ENCODE results near the gene CDHR5. TPM values are rescaled to one million over a fixed set of nuclear protein-coding genes. Genes with fewer than 3 reads are reported as not detected.

CDHR5 gene
- total RNA-seq, 2 experiments from 2014 or later = not detected

DNA sequence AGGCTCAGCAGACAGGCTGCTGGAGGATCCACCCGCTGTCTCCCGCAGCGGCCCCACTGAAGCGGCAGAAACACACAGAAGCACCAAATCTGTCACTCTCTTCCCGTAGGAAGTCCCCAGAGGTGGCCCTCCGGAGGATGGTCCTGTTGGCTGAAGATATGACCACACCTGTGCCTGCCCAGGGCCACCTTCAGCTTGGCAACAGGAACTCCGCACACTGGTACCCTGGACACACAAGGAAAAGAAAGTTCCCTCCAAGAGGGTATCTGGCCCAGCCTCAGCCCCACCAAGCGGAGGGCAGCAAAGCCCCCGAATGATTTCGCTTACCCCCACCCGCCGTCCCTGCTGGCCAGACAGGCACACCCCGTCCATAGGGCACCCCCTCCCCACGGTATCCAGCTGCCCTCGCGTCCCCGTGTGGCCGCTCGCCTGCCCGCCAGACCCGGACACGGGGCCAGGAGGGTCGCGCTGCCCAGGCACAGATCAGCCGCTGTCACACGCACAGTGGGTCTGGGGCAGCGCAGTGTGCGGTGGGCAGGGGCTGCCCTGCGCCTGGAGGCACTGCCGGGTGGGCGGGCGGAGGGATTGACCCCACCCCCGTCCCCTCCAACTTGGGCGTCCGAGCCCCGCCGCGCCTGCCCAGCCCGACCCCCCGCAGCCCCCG lies 57.0 kb downstream of the CDHR5 start:
- Mint-ChIP-seq H3K27ac (no peak overlapping the region), H3K36me3 (ENCODE audit: low read depth) (peaks cover 13% of the 10 kb centered on the region), H3K4me3 (peak overlapping the region; percentile 81), H3K27me3 (no peaks in the 10 kb centered on the region), H3K9me3 (no peaks in the 10 kb centered on the region), H3K4me1 (peaks cover 15% of the 10 kb centered on the region)
- ChIA-PET CTCF (interaction anchor here (0.8 to 1.2 kb wide), 2 partner anchors 10 to 158 kb away, joined by 3 to 4 read pairs; no protein-coding TSS in a partner anchor), POLR2A (interaction anchor here (0.6 to 3.3 kb wide), 9 partner anchors 8 to 275 kb away, joined by 3 to 25 read pairs (median 7); partner anchors contain the start of genes IRF7, LRRC56, PHRF1 and TSPAN4)
- DNase-seq = no peak

DNA sequence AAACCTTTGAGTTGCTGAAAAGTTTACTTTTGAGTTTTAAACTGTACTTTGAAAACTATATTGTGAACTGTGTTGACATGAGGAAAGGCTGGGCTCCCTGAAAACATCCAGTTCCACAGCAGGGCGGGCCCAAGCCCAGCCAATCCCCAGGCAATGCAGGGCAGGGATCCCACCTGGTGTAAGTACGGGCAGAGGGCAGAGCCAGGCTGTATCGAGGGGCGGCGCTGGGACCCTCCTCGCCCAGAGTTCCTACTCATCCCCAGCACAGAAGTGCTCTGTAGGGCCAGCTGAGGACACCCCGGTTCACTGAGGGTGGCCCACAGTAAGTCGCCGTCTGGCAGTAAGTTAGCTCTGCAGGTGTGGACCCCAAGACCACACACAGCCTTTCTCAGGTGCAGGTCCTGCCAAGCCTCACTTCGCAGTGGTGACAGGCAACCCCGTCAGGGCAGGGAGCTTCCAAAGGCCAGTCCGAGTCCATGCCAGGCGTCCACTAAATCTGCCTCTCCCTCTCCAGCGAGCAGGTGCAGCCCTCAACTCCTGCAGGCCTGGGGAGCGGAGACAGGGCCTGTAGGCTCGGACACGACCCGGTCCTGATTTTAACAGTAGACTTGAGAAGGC lies 57.6 kb downstream of the CDHR5 start:
- no peak overlapping the region for H3K27ac Mint-ChIP-seq

More for the DNA sequence above, 57.6 kb downstream of the CDHR5 start:
- peaks cover 13% of the 10 kb centered on the region for H3K36me3 Mint-ChIP-seq (ENCODE audit: low read depth)
- H3K4me3 Mint-ChIP-seq = peak overlapping the region; percentile 81
- H3K9me3 Mint-ChIP-seq = no peaks in the 10 kb centered on the region
- H3K27me3 Mint-ChIP-seq = no peaks in the 10 kb centered on the region
- CTCF ChIA-PET = no interaction called here
- no peak for DNase-seq
- POLR2A ChIA-PET = interaction anchor here (1.8 to 3.3 kb wide), 4 partner anchors 10 to 49 kb away, joined by 4 to 25 read pairs (median 13); partner anchors contain the start of genes IRF7 and PHRF1
- H3K4me1 Mint-ChIP-seq = peaks cover 15% of the 10 kb centered on the region

Other genes starting within 250 kb of the CDHR5 start
- gene PKP3, start 230.7 kb downstream of the CDHR5 start, total RNA-seq = not detected
- 100 to 1,000 TPM; 170 to 178 TPM for gene SIGIRR, start 210.0 kb downstream of the CDHR5 start, total RNA-seq
- 10 to 100 TPM; 69.2 to 73.5 TPM for gene ANO9, start 182.9 kb downstream of the CDHR5 start, total RNA-seq
- 10 to 100 TPM; 20.1 to 21.5 TPM for gene PTDSS2, start 174.7 kb downstream of the CDHR5 start, total RNA-seq
- gene RNH1, start 117.7 kb downstream of the CDHR5 start, total RNA-seq = 100 to 1,000 TPM; 109 to 117 TPM
- gene HRAS, start 89.4 kb downstream of the CDHR5 start, total RNA-seq = 10 to 100 TPM; 45.1 to 52.5 TPM
- gene LRRC56, start 87.4 kb downstream of the CDHR5 start, total RNA-seq = 1 to 10 TPM; 2.2 to 2.5 TPM
- 1 to 10 TPM; 2.5 to 3.2 TPM for gene LMNTD2, start 64.2 kb downstream of the CDHR5 start, total RNA-seq
- gene RASSF7, start 64.0 kb downstream of the CDHR5 start, total RNA-seq = 10 to 100 TPM; 32.7 to 32.8 TPM
- 10 to 100 TPM; 38.7 to 39.1 TPM for gene PHRF1, start 48.5 kb downstream of the CDHR5 start, total RNA-seq
- gene IRF7, start 9.0 kb downstream of the CDHR5 start, total RNA-seq = 100 to 1,000 TPM; 220 to 221 TPM
- not detected for gene SCT, start 2.2 kb upstream of the CDHR5 start, total RNA-seq
- under 1 TPM; 0.18 to 0.20 TPM for gene DRD4, start 12.3 kb upstream of the CDHR5 start, total RNA-seq
- gene DEAF1, start 70.3 kb upstream of the CDHR5 start, total RNA-seq = 10 to 100 TPM; 33.0 to 34.2 TPM
- 10 to 100 TPM; 22.6 to 25.3 TPM for gene TMEM80, start 70.9 kb upstream of the CDHR5 start, total RNA-seq
- gene EPS8L2, start 81.3 kb upstream of the CDHR5 start, total RNA-seq = 10 to 100 TPM; 16.2 to 19.4 TPM
- 100 to 1,000 TPM; 215 to 224 TPM for gene TALDO1, start 122.5 kb upstream of the CDHR5 start, total RNA-seq
- gene GATD1, start 152.5 kb upstream of the CDHR5 start, total RNA-seq = 10 to 100 TPM; 48.6 to 52.9 TPM
- gene CEND1, start 165.1 kb upstream of the CDHR5 start, total RNA-seq = 1 to 10 TPM; 1.2 to 1.6 TPM
- gene SLC25A22, start 173.3 kb upstream of the CDHR5 start, total RNA-seq = 10 to 100 TPM; 35.7 to 38.3 TPM
- 10 to 100 TPM; 45.1 to 48.5 TPM for gene PIDD1, start 180.3 kb upstream of the CDHR5 start, total RNA-seq
- gene RPLP2, start 185.0 kb upstream of the CDHR5 start, total RNA-seq = 1,000 to 10,000 TPM; 2,077 to 2,079 TPM
- 10 to 100 TPM; 66.8 to 70.9 TPM for gene PNPLA2, start 194.0 kb upstream of the CDHR5 start, total RNA-seq
- 10 to 100 TPM; 12.7 to 13.7 TPM for gene CRACR2B, start 203.0 kb upstream of the CDHR5 start, total RNA-seq
- gene CD151, start 208.0 kb upstream of the CDHR5 start, total RNA-seq = 10 to 100 TPM; 28.0 to 28.6 TPM
- 10 to 100 TPM; 59.3 to 61.5 TPM for gene POLR2L, start 217.6 kb upstream of the CDHR5 start, total RNA-seq
- 1 to 10 TPM; 4.4 to 4.5 TPM for gene TSPAN4, start 217.9 kb upstream of the CDHR5 start, total RNA-seq

Data from activated CD4-positive, alpha-beta memory T cell treated with anti-CD3 and anti-CD28 coated beads, Interleukin-2, amount 10 ng/mL, durations not matched to agents 7 days and 5 days (primary cell).